G401 (cell line): Measurements from ENCODE around the gene MYADM. TPM values are rescaled to one million over a fixed set of nuclear protein-coding genes. Genes with fewer than 3 reads are reported as not detected.
"Not testable (repeated sequence)": the region's sequence is repeated elsewhere in the genome, so short reads cannot be mapped to it uniquely, and the experiment has no call there.

Experiments
- DNase-seq: peaks from one replicate; pipeline ENCODE4 v3.0.0-alpha.2; 2015; ENCODE audit warnings: low spot score
- in situ Hi-C: cut with HindIII; loops from 2 replicates; pipeline ENCODE4 v1.10.0; 2016; ENCODE audit warnings: low sequenced_read_pairs, mixed read lengths
- total RNA-seq: library from RNA; depleted of rRNA; stranded (reverse); fragments of >200 nt; shearing (Covaris generic); gene quantifications from 2 replicates; pipeline ENCODE4 v1.2.3, GENCODE V29; 2014; rRNA removed

MYADM gene, protein sequence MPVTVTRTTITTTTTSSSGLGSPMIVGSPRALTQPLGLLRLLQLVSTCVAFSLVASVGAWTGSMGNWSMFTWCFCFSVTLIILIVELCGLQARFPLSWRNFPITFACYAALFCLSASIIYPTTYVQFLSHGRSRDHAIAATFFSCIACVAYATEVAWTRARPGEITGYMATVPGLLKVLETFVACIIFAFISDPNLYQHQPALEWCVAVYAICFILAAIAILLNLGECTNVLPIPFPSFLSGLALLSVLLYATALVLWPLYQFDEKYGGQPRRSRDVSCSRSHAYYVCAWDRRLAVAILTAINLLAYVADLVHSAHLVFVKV
- 6.1 and 6.3 TPM in 2 replicates for total RNA-seq

- in situ Hi-C loops: no loop called here
- DNase-seq: peak; percentile 94
These were observed at the start of gene MYADM for GRCh38 chr19:53867225-53868090. Gene MYADM, plus strand, starts transcription at chr19:53867883. Its CDS starts 5,647 bp downstream, at chr19:53873530.

DNA sequence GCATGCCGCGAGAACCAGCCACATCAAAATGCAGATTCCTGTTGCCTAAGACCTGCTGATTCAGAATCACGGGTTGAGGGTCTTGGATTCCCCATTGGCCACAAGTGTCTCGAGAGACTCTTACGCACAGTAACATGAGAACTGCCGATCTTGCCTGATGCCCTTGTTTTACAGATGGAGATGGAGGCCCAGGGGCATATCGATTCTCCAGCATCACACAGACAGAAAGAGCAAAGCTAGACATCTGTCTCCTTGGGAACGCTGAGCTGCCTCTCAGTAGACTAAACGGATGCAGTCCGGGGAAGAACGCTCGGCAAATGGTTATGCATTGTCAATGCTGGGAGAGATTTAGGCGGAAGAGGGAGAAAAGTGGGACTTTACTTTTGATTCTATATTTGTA lies 48.9 kb upstream of the MYADM start:
- no peak for DNase-seq
- in situ Hi-C loops: no loop called here

DNA sequence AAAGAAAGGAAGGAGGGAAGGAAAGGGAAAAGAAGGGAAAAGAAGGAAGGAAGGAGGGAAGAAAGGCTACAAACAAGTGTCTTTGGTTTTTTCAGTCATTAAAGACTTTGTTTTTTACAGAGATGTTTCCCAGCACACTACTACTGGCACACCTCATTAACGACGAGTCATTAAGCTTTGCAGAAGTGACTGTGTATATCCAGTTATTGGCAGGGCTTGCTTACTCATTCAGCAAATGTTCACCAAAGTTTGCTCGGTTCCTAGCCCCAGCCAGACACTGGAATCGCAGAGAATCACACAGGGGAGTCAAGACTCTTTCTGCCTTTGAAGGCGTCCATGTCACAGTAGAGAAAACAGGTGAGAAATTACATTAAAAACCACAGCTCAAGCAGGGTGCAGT lies 47.8 kb upstream of the MYADM start:
- in situ Hi-C loops: no loop called here

DNA sequence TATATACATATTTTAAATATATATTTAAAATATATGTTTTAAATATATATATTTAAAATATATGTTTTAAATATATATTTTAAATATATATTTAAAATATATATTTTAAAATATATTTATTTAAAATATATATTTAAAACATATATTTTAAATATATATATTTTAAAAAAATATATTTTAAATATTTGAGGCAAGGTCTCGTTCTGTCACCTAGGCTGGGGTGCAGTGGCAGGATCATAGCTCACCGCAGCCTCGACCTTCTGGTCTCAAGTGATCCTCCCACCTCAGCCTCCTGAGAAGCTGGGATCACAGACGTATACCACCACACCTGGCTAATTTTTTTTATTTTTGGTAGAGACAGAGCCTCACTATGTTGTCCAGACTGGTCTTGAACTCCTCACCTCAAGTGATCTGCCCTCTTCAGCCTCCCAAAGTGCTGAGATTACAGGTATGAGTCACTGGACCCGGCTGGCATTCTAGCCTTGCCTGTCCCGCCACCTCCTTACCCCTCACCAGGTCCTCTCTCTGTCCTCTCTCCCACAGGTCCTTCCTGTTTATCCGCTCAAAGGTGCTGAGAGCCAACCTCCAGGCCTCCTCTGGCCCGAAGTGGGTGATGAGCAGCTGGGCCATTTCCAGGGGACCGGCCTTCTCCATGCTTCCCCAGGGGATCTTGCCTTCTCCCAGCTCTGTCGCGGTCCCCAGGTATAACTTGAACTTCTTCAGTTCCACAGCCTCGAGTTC lies 44.1 kb upstream of the MYADM start:
- no peak for DNase-seq
- in situ Hi-C loops: no loop called here

More for the DNA sequence above, 47.8 kb upstream of the MYADM start:
- DNase-seq: no peak

DNA sequence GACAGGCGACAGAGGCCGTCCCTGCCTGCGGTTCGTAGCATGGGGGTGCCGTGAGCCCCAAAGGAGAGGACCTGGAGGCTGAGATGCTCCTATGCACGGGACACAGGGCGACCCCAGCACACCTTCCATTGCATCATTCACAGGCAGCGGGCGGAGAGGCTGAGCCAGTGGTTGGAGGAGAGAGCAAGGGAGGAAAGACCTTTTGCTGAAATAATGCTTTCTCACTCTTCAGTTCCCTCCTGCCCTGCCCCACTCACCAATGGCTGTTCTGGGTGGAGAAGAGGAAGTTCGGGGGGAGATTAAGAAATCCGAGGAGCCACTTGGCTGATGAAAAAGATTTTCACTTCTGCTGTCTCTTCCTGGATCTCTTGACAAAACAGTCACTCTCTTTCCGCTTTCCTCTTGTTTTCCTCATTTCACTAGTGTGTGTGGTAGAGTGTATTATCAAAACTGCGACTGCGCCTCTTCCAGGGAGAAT lies 43.5 kb upstream of the MYADM start, which contains the start of gene NLRP12:
TSS of gene NLRP12 (minus strand) at position 181 of the 478 bp plus-strand sequence. CDS start at position 41, 140 bp downstream.
- in situ Hi-C loops: no loop called here
- DNase-seq: peak; percentile 1

DNA sequence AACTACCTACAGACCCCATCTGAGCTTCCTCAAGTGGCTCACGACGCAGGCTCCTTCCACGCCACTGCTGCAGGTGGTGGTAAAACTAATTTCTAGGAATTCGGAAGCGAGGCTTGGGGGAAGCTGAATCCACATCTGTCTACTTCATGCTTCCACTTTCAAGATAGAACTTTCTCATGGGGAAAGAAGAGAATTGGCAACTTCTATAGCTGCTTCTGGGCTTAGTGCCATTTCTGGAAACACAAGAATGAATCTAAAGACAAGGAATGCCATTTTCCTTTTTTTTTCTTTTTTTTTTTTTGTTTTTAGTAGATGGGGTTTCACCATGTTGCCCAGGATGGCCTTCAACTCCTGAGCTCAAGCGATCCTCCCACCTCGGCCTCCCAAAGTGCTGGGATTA lies 40.8 kb upstream of the MYADM start:
- in situ Hi-C loops: no loop called here

GRCh38 chr19:53828531-53828930 lies 39.2 kb upstream of the MYADM start:
- no peak for DNase-seq
- in situ Hi-C loops: no loop called here

More for the DNA sequence above, 40.8 kb upstream of the MYADM start:
- DNase-seq: no peak

DNA sequence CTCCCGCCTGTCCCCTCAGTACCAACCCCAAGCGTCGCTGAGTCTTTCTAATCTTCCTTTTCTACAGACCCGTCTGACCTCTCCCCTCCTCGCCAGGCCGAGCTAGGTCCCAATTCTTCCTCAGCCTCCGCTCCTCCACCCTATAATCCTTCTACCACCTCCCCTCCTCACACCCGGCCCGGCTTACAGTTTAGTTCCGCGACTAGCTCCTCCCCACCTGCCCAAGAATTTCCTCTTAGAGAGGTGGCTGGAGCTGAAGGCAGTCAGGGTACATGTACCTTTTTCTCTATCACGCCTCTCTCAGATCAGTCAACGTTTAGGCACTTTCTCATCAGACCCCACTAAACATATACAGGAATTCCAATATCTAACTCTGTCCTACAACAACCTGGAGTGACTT lies 34.8 kb upstream of the MYADM start:
- DNase-seq, in situ Hi-C loops: not testable (repeated sequence)

DNA sequence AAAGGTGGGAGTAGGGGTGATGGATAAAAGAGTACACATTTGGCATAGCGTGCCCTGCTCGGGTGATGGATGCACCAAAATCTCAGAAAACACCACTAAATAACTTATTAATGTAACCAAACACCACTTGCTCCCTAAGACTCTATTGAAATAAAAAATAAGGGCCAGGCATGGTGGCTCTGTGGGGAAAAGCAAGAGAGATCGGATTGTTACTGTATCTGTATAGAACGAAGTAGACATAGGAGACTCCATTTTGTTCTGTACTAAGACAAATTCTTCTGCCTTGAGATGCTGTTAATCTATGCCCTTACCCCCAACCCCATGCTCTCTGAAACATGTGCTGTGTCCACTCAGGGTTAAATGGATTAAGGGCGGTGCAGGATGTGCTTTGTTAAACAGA lies 29.2 kb upstream of the MYADM start:
- in situ Hi-C loops, DNase-seq: not testable (repeated sequence)

- DNase-seq, in situ Hi-C loops: not testable (repeated sequence)
These were observed 27.4 kb upstream of the MYADM start for GRCh38 chr19:53840241-53840640.

DNA sequence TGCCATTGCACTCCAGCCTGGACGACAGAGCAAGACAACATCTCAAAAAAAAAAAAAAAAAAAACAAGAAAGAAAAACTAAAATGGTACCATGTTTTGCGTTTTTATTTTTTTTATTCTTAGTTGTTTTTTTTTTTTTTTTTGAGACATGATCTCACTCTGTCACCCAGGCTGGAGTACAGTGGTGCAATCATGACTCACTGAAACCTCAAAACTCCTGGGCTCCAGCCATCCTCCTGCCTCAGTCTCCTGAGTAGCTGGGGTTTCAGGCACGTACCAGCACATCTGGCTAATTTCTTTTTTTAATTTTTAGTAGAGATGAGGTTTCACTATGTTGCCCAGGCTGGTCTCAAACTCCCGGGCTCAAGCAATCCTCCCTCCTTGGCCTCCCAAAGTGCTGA lies 26.8 kb upstream of the MYADM start:
- in situ Hi-C loops, DNase-seq: not testable (repeated sequence)

- no peak for DNase-seq
- in situ Hi-C loops: no loop called here
These were observed 22.8 kb upstream of the MYADM start for GRCh38 chr19:53844849-53845246.

- in situ Hi-C loops: no loop called here
- no peak for DNase-seq
These were observed 20.1 kb upstream of the MYADM start for GRCh38 chr19:53847555-53847954.

DNA sequence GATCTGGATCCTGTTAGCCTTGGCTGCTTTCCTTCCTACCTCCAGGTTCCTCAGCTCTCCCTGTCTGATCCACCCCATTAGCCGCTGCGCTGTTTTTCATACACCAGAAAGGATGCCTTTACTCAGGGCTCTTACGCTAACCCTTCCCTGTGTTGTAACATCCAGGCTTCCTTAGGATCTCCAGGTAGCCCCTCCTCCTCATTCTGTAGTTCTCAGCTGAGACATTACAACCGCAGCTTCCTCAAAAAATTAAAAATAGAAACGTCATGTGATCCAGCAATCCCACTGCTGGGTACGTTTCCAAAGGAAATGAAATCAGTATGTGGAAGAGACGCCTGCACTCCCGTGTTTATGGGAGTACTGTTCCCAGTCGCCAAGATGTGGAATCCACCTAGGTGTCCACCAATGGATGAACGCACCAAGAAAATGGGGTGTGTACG lies 18.4 kb upstream of the MYADM start:
- in situ Hi-C loops: no loop called here
- no peak for DNase-seq

DNA sequence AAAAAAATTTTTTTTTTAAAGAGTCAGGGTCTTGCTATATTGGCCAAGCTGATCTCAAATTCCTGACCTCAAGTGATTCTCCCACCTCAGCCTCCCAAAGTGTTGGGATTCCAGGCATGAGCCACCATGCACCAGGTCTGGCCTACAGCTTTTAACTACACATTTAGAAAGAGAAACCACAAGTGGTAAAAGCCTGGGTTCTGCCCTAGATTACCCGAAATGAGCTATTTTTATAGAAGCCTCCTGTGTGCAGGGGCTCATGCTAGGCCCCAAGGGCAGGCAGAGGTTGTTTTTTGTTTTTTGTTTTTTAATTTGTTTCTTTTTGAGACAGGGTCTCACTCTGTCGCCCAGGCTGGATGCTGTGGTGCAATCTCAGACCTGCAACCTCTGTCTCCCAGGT lies 14.0 kb upstream of the MYADM start:
- DNase-seq: no peak
- in situ Hi-C loops: no loop called here

DNA sequence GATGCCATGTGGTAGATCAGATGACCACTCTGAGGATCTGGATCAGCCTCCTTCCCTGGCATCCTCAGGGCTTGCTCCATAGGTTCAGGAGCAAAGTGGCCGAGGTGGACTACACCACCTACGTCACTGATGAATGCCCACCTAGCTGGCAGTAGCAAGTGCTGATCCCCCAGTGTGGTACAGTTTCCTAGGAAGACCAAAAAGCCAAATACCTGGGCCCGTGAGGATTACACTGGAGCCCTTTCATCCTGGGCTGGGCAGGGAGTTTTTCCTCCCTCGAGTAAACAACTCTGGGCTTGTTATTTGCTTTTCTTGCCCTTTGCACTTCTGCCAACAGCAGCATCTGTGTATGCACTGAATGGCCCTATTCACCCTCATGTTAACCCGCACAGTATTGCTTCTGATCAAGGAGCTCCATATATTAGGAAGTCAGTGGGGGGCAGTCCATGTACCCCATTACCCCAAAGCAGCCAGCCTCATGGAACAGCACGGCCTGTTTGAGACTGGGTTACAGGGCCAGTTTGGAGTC lies 3.3 kb upstream of the MYADM start:
- no peak for DNase-seq
- in situ Hi-C loops: no loop called here

- in situ Hi-C loops: no loop called here
- no peak for DNase-seq
These were observed 2.2 kb upstream of the MYADM start for GRCh38 chr19:53865523-53865917.

DNA sequence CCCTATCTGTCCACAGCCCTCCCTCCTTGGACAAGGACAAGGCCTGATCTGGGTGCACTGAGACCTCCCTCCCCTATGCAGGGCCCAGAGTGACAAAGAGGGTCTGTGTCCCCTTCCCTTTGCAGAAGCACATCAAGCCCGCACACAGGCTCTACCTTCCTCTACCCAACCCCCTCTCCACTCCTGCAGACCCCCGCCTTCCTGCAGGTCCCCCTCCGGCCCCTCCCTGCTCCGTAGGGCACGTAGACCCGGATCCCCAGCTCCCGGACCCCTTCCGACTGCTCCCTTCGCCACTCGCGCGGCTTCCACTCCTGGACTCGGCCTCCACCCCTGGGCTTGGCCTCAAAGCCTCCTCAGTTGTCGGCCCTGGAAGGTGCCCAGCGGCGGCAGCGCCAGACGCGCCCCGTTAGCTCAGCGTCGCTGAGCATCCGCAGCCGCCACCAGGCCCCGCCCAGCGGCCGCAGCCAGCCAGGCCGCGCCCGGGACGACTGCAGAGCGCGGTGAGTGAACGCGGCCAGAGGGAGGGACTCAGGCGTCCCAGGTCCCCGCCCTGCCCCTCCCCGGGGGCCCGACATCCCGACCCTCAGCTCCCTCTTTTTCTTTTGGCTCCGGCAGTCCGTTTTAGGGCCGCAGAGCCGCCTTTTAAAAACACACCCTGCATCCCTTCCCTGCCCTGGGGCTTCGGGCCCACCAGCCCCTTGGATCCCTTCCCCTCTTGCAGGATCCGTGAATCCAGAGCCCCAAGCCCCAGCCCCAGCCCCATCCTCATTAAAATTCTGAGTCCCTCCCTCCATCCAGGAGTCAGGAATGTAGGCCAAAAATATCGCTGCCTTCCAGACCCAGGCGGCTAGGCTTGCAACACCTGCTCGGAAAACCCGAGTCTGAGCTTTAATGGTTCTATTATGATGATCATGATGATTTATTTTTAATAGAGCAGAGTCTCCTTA lies 1.5 kb upstream of the MYADM start:
- in situ Hi-C loops: no loop called here
- peak; percentile 77 for DNase-seq
